Dermis microvascular lymphatic vessel endothelial cell (primary cell): Measurements from ENCODE around the gene TKFC. TPM values are rescaled to one million over a fixed set of nuclear protein-coding genes. Genes with fewer than 3 reads are reported as not detected.
A peak's percentile ranks its signal among the peaks of the same experiment; 100 is the strongest.

Source experiments
- DNase-seq, 2 donors: peaks; one replicate each; pipeline versions ENCODE4 v3.0.0 to v3.0.0-alpha.2; 2010; ENCODE audit warnings: low read depth in 2 of 2
- total RNA-seq: library from RNA; depleted of rRNA; stranded (reverse); fragments of >200 nt; gene quantifications from 2 replicates; pipeline ENCODE4 v1.2.1, GENCODE V29; 2014

TKFC gene
- 13.2 and 18.0 TPM in 2 replicates for total RNA-seq

- DNase-seq, result peak; percentile 71 to 94
Observed at GRCh38 chr11:61332797-61333549, at the start of gene TKFC, which contains the start of gene DDB1. TKFC (plus strand) TSS chr11:61333228; CDS start chr11:61334729, 1,501 bp downstream. DDB1 (minus strand) TSS chr11:61333105; CDS start chr11:61332968, 137 bp downstream.

- DNase-seq, result no peak
Observed at GRCh38 chr11:61283613-61284012, 49.4 kb upstream of the TKFC start.

- DNase-seq, result no peak
Observed at GRCh38 chr11:61287338-61287977, 45.6 kb upstream of the TKFC start.

- DNase-seq, result no peak
Observed at GRCh38 chr11:61290905-61291690, 41.9 kb upstream of the TKFC start.

- DNase-seq, result no peak
Observed at GRCh38 chr11:61292356-61292755, 40.7 kb upstream of the TKFC start.

- DNase-seq, result peak in 1 of 2 donors; percentile 69
Observed at GRCh38 chr11:61293867-61294716, 38.9 kb upstream of the TKFC start.

- peak in 1 of 2 donors; percentile 62 for DNase-seq
Observed at GRCh38 chr11:61294717-61295595, 38.1 kb upstream of the TKFC start, which contains the start of gene VWCE. VWCE (minus strand) TSS chr11:61295316; CDS start chr11:61295037, 279 bp downstream.

- peak in 1 of 2 donors; percentile 20 for DNase-seq
Observed at GRCh38 chr11:61295596-61295926, 37.5 kb upstream of the TKFC start.

GRCh38 chr11:61297341-61297740 is 35.7 kb upstream of the TKFC start:
- DNase-seq, result no peak

GRCh38 chr11:61297746-61298145 is 35.3 kb upstream of the TKFC start:
- peak; percentile 83 to 97 for DNase-seq

- DNase-seq, result no peak
Observed at GRCh38 chr11:61298663-61299244, 34.3 kb upstream of the TKFC start.

GRCh38 chr11:61302550-61302949 is 30.5 kb upstream of the TKFC start:
- no peak for DNase-seq

GRCh38 chr11:61303725-61304124 is 29.3 kb upstream of the TKFC start:
- DNase-seq, result no peak

- DNase-seq, result no peak
Observed at GRCh38 chr11:61305417-61305816, 27.6 kb upstream of the TKFC start.

GRCh38 chr11:61306221-61306620 is 26.8 kb upstream of the TKFC start:
- no peak for DNase-seq

GRCh38 chr11:61307354-61307753 is 25.7 kb upstream of the TKFC start:
- no peak for DNase-seq

- DNase-seq, result no peak
Observed at GRCh38 chr11:61309141-61309540, 23.9 kb upstream of the TKFC start.

GRCh38 chr11:61309739-61310138 is 23.3 kb upstream of the TKFC start:
- no peak for DNase-seq

- no peak for DNase-seq
Observed at GRCh38 chr11:61310749-61311148, 22.3 kb upstream of the TKFC start.

GRCh38 chr11:61315260-61315659 is 17.8 kb upstream of the TKFC start:
- no peak for DNase-seq
